ENCODE data around the gene NRROS. TPM values are rescaled to one million over a fixed set of nuclear protein-coding genes. Genes with fewer than 3 reads are reported as not detected.

NRROS gene
- total RNA-seq, 1 donor from 2014 or later = 13.4 TPM

DNA sequence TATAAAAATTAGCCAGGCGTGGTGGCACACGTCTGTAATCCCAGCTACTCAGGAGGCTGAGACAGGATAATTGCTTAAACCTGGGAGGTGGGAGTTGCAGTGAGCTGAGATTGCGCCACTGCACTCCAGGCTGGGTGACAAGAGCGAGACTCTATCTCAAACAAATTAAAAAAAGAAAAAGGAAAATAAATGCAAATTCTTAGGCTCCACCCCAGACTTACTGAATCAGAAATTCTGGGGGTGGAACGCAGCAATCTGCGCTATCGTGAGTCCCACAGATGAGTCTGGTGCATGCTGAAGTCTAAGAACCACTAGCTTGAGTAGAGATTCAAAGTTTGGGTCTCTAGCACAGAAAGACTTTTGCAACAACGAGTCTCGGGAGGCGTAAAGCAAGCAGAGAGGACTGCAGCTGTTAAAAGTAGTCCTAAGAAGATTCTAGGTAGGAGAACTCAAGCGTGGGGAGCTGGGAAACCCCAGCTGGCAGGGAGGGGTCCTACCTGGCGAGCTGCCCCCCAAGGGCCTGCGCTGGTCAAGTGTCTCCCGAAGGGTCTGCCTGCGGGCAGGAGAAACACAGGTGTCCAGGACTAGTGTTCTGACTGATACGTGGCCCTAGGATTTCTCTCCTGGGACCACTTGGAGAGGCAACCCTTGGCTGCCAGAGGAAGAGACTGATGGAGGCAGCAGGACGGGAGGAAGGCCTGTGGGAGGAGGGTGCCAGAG, 50.6 kb downstream of the NRROS start:
- no peak for DNase-seq

DNA sequence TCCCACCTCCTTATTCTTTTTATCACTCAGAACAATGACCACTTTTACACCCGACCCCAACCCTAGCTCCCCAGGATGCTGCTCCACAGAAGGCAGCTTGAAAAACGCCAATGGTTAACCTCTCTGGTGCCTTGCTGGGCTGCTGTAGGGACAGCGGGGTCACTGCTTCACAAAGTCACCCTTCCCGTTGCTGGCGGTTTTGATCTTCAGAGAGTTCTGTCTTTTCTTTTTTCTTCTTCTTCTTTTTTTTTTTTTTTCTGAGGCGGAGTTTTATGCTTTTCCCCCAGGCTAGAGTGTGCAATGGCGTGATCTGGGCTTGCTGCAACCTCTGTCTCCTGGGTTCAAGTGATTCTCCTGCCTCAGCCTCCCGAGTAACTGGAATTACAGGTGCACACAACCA, 51.9 kb downstream of the NRROS start:
- no peak for DNase-seq

DNA sequence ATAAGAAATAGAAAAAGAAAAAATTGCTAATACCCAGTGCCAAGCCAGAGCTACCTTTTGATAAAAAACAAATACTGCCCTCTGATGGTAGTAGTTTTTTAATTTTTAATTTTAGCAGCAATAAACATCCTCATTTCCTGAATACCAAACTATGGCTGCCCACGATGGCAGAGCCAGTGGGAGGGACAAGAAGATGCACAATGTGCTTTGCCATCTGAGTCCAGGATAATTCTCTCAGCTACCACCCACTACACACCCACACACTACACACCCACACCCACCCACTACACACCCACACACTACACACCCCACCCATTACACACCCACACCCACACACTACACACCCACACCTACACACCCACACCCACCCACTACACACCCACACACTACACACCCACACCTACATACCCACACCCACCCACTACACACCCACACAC, 54.7 kb downstream of the NRROS start:
- DNase-seq = peak; percentile 29

DNA sequence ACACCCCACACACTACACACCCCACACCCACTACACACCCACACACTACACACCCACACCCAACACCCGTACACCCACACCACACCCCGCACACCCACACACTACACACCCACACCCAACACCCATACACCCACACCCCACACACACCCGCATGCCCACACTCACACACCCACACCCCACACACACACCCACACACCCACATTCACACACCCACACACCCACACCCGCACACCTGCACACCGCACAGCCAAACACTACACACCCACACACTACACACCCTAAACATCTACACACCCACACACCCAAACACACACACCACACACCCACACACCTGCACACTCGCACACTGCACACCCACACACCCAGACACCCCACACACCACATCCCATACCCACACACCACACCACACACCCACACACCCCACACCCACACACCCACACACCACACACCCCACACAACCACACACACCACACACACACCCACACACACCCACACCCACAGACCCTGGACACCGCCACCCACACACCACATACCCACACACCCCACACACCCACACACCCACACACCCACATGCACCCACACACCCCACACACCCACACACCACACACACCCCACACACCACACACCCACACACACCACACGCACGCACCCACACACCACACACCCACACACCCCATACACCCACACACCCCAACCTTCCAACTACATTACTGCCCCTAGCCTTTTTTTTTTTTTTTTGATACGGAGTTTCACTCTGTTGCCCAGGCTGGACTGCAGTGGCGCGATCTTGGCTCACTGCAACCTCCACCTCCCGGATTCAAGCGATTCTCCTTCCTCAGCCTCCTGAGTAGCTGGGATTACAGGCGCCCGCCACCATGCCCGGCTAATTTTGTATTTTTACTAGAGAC, 55.7 kb downstream of the NRROS start:
- no peak for DNase-seq

DNA sequence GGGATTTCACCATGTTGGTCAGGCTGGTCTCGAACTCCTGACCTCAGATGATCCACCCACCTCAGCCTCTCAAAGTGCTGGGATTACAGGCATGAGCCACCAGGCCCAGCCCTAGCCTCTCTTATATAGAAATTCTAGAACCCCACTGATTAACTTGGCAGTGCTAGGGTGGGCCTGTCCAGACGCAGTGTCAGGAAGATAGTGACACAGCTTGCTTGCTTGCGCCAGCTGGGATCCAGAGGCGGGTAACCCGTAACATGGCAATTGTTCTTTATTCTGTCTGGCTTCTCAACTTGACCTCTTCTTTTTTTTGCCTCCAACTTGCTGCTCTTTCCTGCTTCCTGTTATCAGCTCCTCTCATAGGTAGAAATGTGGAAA, 56.3 kb downstream of the NRROS start:
- DNase-seq = no peak

DNA sequence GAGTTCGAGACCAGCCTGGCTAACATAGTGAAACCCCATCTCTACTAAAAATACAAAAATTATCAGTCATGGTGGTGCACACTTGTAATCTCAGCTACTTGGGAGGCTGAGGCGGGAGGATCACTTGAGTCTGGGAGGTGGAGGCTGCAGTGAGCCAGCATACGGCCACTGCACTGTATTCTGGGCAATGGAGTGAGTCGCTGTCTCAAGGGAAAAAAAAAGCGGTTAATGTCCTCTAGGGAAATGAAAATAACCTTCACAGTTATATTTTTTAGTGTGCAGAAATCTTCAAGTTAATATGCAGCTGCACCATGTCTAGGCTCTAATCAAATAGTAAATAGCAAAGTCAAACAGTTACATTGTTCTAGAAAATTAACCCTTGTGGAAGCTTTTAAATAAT, 57.8 kb downstream of the NRROS start:
- no peak for DNase-seq

DNA sequence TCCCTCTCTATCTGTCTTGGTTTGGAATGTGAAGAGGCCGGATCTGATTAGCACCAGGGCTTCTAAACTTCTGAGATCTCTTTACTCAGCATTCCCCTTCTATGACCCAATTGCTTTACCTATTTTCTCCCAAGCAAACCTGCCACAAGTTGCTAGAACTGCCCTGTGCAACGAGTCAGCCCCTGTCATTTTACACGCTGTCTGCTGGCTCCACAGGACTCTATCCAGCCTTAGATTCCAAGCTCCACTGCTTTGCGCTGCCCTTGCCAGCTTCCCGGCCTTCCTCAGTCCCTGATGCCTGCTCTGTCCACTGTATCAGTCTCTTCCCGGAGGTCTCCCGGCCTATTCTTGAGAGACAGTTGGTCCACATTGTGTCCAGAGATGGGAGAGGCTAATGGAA, 60.3 kb downstream of the NRROS start:
- DNase-seq = no peak

DNA sequence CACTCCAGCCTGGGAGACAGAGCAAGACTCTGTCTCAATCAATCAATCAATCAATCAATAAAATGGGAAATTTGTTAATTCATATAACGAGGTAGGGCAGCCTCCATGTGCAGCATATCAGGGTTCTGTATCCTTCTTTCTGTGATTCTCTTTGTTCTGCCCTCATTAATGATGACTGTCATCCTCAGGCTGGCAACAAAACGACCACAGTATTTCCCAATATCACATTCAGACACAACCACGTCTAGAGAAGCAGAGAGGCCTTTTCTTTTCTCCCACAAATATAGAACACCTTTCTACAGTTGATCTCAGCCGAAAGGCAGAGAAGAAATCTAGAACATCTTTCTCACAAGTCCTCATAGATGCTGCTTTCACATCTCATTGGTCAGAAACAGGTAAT, 61.3 kb downstream of the NRROS start:
- DNase-seq = no peak

DNA sequence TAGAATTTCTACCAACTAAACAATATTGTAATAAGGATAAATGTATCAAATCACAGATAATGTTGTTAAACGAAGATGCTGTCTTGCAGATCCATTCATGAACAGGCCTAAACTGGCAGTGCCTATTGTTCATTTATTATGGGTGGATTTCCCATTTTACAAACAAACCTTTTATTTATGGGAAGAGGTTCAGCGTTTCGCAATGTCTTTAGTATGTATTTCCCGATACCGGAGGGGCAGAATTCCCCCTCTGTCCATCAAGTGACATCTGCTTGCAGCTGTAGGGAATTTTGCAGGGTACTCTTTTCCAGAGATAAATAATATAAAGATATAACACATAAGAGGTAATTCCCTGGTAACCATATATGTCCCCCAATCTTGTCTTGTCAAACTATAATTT, 66.8 kb downstream of the NRROS start:
- no peak for DNase-seq

DNA sequence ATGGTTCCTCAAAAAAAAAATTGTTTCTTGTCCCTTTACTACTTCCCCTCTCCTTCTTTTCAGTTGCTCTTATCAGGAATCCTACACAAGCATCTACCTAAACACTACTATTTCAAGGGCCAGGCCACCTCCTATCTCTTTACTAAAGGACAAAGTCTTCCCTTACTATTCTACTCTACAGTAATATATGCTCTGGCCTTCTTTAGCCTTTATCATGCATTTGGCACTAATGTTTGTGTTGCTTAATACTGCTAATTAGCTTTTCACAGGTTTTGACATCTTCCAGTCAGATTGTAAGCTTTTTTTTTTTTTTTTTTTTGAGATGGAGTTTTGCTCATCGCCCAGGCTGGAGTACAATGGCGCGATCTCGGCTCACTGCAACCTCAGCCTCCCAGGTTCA, 67.2 kb downstream of the NRROS start:
- no peak for DNase-seq

DNA sequence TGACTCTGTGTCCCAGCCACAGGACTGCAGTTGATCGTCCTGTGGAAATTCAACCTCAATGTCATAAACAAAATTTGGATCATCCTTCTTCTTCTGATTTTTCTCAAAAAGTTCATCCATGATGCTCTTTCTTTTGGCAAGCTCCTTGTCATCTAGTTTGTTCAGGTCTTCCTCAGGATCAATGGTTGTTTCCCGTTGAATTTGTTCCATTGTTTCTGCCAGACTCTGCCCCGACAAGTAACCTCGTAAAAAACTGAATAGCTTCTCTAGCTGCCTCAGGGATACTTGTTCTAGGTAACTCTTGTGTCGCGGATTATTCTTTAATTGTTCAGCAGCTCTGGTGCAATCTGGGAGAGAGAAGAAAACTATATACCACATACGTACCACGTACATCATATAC, 68.1 kb downstream of the NRROS start:
- peak; percentile 65 for DNase-seq

DNA sequence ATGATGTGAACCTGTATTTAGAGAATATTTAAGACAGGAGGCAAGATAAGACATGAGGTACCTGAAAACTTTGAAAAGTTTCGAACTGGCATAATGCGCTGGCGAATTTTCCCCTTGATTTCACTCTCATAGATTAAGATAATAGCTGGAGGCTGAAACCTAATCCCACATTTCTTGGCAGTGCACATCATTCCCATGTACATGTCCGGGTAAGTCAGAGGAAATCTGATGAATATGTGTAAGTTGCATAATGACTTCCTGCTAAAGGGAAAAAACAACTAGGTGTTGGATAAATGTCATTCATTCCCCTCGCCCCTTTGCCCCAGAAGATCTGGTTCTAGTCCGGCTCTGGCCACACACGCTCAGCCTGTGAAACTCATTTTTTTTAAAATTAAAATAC, 69.0 kb downstream of the NRROS start:
- peak; percentile 66 for DNase-seq

Other genes starting within 250 kb of the NRROS start
- 18.0 and 27.5 TPM in 2 replicates for gene UBXN7, start 207.3 kb upstream of the NRROS start, total RNA-seq
- gene RNF168, start 135.9 kb upstream of the NRROS start, total RNA-seq = 23.5 TPM in 2 replicates
- not detected in 2 replicates for gene SMCO1, start 124.3 kb upstream of the NRROS start, total RNA-seq
- 7.8 and 8.3 TPM in 2 replicates for gene WDR53, start 71.1 kb upstream of the NRROS start, total RNA-seq
- 17.2 and 24.2 TPM in 2 replicates for gene FBXO45, start 71.0 kb upstream of the NRROS start, total RNA-seq
- gene CEP19, start 72.6 kb downstream of the NRROS start, total RNA-seq = 6.8 and 9.0 TPM in 2 replicates
- 34.4 and 44.0 TPM in 2 replicates for gene PIGX, start 72.7 kb downstream of the NRROS start, total RNA-seq
- 81.5 and 186 TPM in 2 replicates for gene PAK2, start 100.2 kb downstream of the NRROS start, total RNA-seq
- 37.6 and 52.2 TPM in 2 replicates for gene SENP5, start 228.2 kb downstream of the NRROS start, total RNA-seq